K562 (cell line): ENCODE data around the gene CASR. TPM values are rescaled to one million over a fixed set of nuclear protein-coding genes. Genes with fewer than 3 reads are reported as not detected.

ENCODE experiments used
- ARID3A ChIP-seq: IDR thresholded peaks from 2 replicates; pipeline ENCODE4 v1.6.1; 2012; ENCODE audit warnings: low read depth, low read length, improper control_type of control experiment, borderline replicate concordance
- RAD21 ChIP-seq, 2 experiments: fragments of 250-450 bp in 1 of 2; fragments of 450-650 bp in 1 of 2; sonication (Bioruptor Pico) in 1 of 2; formaldehyde crosslinking in 1 of 2; IDR thresholded peaks in 1 of 2; conservative IDR thresholded peaks in 1 of 2; 2 replicates each; pipeline versions ENCODE4 v1.4.0 to v1.8.0; 2020 to 2022; ENCODE audit warnings: mild to moderate bottlenecking in 2 of 2, moderate library complexity in 1 of 2
- REST ChIP-seq, 2 experiments: fragments of 450-650 bp; formaldehyde crosslinking in 1 of 2; IDR thresholded peaks; 2 replicates each; pipeline versions ENCODE4 v1.4.0 to v1.6.1; 2014 to 2020; ENCODE audit warnings: mild to moderate bottlenecking in 2 of 2, borderline replicate concordance in 1 of 2, low read depth in 1 of 2
- SMC3 ChIP-seq: conservative IDR thresholded peaks from 2 replicates; pipeline ENCODE4 v1.6.1; 2011; ENCODE audit warnings: low read depth, low read length, improper control_type of control experiment; ENCODE audit not compliant: insufficient read depth
- polyA plus RNA-seq, 8 experiments: library from polyadenylated mRNA; depleted of rRNA in 4 of 8; stranded (reverse) in 5 of 8; unstranded in 3 of 8; fragments of >200 nt; fragmentation: Nextera tagmentation in 2 of 8; fragmentation: Illumina TruSeq in 1 of 8; extraction: Ambion mirVana in 2 of 8; extraction: Trizol in 1 of 8; gene quantifications; 2 replicates each; pipeline versions ENCODE4 v1.2.1 to v1.2.3, GENCODE V29; 2011 to 2014; ENCODE audit warnings: inconsistent platforms in 1 of 8, missing spikeins in 1 of 8
- total RNA-seq, 7 experiments: library from RNA; depleted of rRNA in 6 of 7; stranded (reverse); fragments of >200 nt in 6 of 7; fragmentation: Illumina TruSeq in 2 of 7; extraction: Trizol in 2 of 7; gene quantifications; 2 replicates each; pipeline versions ENCODE4 v1.2.1 to v1.2.3, GENCODE V29; 2011 to 2021; ENCODE audit warnings: low replicate concordance in 1 of 7
- TF ChIP-seq, protein P1 (sequence below), 3 experiments: IDR thresholded peaks in 2 of 3; conservative IDR thresholded peaks in 1 of 3; 2 replicates each; pipeline ENCODE4 v1.5.1; 2011 to 2012; ENCODE audit warnings: low read length in 3 of 3, mild to moderate bottlenecking in 3 of 3, control low read depth in 2 of 3, improper control_type of control experiment in 1 of 3, inconsistent platforms in 1 of 3, low read depth in 1 of 3, mixed read lengths in 1 of 3, moderate library complexity in 1 of 3; ENCODE audit not compliant: insufficient read depth in 2 of 3

CASR gene
- total and polyA plus RNA-seq, 9 of the 15 experiments (the other 6 are each of a cell fraction or from before 2014, with no cell fraction given) = not detected

DNA sequence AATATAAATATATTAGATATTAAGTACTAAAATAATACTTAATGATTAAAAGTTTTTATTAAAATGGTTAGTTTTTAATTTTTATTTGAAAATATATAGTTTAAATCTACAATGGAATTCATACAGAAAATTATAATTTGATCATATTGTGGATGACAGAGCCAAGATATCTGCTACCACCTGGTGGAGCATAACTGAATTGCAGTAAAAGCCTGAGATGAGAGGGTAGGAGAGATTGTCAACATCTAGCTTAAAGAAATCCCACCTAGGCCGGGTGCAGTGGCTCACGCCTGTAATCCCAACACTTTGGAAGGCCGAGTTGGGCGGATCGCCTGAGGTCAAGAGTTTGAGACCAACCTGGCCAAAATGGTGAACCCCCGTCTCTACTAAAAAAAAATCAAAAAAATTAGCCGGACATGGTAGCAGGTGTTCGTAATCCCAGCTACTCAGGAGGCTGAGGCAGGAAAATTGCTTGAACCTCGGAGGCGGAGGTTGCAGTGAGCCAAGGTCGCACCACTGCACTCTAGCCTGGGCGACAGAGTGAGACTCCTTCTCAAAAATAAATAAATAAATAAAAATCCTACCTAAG, 116.5 kb downstream of the CASR start (continued):
- peak; percentile 36; the same call in 1 of the 2 replicates for TF ChIP-seq REST (IDR thresholded peaks at IDR 0.05; ENCODE audit: borderline replicate concordance)
- TF ChIP-seq REST (CRISPR knock-in tag; IDR thresholded peaks at IDR 0.05; ENCODE audit: low read depth) = no peak
- TF ChIP-seq, protein P1, sequence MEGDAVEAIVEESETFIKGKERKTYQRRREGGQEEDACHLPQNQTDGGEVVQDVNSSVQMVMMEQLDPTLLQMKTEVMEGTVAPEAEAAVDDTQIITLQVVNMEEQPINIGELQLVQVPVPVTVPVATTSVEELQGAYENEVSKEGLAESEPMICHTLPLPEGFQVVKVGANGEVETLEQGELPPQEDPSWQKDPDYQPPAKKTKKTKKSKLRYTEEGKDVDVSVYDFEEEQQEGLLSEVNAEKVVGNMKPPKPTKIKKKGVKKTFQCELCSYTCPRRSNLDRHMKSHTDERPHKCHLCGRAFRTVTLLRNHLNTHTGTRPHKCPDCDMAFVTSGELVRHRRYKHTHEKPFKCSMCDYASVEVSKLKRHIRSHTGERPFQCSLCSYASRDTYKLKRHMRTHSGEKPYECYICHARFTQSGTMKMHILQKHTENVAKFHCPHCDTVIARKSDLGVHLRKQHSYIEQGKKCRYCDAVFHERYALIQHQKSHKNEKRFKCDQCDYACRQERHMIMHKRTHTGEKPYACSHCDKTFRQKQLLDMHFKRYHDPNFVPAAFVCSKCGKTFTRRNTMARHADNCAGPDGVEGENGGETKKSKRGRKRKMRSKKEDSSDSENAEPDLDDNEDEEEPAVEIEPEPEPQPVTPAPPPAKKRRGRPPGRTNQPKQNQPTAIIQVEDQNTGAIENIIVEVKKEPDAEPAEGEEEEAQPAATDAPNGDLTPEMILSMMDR (IDR thresholded peaks at IDR 0.05 in 2 of 3, conservative IDR thresholded peaks at IDR 0.05 in 1 of 3; ENCODE audit: insufficient read depth in 2 of 3, low read depth in 1 of 3, low read length in 3 of 3) = peak; percentile 44 to 64 (median 46); a peak in 3 of 6 replicates
- 0 out of 2 replicates have a peak, but pooled peaks have one; percentile 32 for TF ChIP-seq ARID3A
- TF ChIP-seq SMC3 = 0 out of 2 replicates have a peak, but pooled peaks have one; percentile 17
- peak; percentile 49 to 69 for TF ChIP-seq RAD21 (CRISPR knock-in tag; conservative IDR thresholded peaks at IDR 0.05 in 1 of 2, IDR thresholded peaks at IDR 0.05 in 1 of 2)
